ENCODE results near the gene KRT81.

KRT81 gene

DNA sequence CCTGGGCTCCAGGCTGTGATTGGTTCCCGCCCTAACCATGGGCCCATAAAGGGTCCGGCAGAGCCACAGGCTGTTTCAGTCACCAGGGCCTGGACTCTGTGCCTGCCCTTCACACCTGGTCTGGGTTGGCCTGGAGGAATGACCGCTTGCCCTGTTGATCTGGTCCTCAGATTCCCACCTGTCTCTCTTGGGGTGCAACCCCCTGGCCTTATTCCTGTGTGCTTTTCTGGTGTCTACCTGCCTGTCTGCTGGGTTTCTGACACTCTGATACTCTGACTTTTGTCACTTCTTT, 32.8 kb upstream of the KRT81 start:
- TF ChIP-seq, protein P1, sequence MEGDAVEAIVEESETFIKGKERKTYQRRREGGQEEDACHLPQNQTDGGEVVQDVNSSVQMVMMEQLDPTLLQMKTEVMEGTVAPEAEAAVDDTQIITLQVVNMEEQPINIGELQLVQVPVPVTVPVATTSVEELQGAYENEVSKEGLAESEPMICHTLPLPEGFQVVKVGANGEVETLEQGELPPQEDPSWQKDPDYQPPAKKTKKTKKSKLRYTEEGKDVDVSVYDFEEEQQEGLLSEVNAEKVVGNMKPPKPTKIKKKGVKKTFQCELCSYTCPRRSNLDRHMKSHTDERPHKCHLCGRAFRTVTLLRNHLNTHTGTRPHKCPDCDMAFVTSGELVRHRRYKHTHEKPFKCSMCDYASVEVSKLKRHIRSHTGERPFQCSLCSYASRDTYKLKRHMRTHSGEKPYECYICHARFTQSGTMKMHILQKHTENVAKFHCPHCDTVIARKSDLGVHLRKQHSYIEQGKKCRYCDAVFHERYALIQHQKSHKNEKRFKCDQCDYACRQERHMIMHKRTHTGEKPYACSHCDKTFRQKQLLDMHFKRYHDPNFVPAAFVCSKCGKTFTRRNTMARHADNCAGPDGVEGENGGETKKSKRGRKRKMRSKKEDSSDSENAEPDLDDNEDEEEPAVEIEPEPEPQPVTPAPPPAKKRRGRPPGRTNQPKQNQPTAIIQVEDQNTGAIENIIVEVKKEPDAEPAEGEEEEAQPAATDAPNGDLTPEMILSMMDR (conservative IDR thresholded peaks at IDR 0.05; ENCODE audit: low read depth): no peak
- ChIA-PET CTCF (interaction anchor here (1.0 kb wide), 1 partner anchor 45 kb away, joined by 5 read pairs; no protein-coding TSS in a partner anchor), POLR2A (ENCODE audit: low non-redundant PET) (no interaction called here)
- no peak for DNase-seq (ENCODE audit: low spot score)
- no peak overlapping the region for H3K27ac ChIP-seq

DNA sequence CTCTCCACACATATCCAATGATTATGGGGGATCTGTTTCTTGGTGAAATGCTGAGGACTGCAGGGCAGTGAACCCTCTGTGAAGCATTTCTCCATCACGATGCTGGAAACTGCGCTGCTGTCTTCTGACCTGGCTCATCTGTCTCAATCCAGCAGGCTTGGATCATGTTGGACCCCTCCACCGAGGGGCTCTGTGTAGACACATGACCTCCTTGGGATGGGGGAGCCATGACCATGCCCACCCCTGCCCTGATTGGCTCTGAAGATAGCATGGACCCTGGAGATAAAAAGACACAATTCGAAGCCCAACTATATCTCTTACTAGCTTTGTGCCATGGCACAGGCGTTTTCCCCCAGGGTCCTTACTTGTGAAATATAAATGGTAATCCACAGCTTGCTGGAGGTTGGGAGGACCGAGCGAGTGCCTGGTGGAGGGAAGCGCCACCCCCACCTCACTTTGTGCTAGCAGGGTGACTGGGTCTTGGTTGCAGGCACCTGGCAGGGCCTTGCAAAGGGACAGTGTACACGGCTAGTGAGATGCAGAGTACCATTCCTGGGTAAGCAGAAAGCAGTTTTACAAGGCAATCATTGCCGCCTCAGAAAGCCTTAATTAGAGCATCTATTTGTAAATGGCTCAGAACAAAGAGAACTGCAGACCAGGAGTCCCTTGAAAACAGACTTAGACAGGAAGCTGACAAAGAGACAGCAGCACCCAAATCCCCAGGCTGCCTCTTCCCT, 32.2 kb upstream of the KRT81 start:
- POLR2A ChIA-PET (ENCODE audit: low non-redundant PET): no interaction called here
- DNase-seq (ENCODE audit: low spot score): no peak
- TF ChIP-seq, protein P1 (conservative IDR thresholded peaks at IDR 0.05; ENCODE audit: low read depth): no peak
- CTCF ChIA-PET: no interaction called here
- H3K27ac ChIP-seq: no peak overlapping the region

DNA sequence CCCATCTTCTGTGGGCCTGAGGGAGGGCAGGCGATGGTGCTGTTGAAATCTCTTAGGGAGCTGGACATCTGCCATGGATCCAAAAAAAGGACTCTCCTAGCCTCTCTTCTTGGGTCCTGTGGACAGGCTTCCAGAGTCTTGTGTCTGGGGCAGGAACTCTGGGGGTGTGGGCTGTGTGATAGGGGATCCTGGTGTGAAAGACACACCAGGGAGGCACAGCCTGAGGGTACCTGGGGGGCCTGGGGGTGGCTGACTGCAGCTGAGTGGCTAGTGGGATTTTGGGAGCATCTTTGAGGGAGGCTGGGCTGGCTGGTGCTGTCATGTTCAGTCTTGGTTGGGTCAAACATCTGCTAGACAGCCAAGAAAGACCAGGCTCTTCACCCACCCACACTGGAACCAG, 31.7 kb upstream of the KRT81 start:
- POLR2A ChIA-PET (ENCODE audit: low non-redundant PET): no interaction called here
- CTCF ChIA-PET: interaction anchor here (0.6 kb wide), 1 partner anchor 582 kb away, joined by 3 read pairs; the partner anchor contains the start of gene KRT8
- no peak for DNase-seq (ENCODE audit: low spot score)
- TF ChIP-seq, protein P1 (conservative IDR thresholded peaks at IDR 0.05; ENCODE audit: low read depth): no peak
- H3K27ac ChIP-seq: no peak overlapping the region

DNA sequence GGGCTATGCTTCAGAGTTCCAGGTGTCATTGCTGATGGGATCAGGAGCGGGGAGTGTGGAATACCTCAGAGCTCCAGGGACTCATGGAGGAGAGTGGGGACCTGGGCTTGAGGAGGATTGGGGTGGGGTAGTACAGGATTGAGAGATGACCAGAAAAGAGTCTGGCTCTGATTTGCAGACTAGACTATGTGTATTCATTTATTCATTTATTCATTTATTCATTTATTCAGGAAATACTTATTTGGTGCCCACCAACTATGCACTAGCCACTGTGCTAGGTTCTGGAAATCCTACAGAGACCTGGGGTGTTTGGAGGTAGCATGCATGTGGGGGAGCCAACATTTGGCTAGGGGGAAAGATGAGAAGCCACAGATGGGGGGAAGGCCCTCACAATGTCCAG, 30.7 kb upstream of the KRT81 start:
- H3K27ac ChIP-seq: no peak overlapping the region
- ChIA-PET CTCF (interaction anchor here (0.6 kb wide), 1 partner anchor 9 kb away, joined by 3 read pairs; no protein-coding TSS in a partner anchor), POLR2A (ENCODE audit: low non-redundant PET) (no interaction called here)
- TF ChIP-seq, protein P1 (conservative IDR thresholded peaks at IDR 0.05; ENCODE audit: low read depth): no peak
- DNase-seq (ENCODE audit: low spot score): no peak

DNA sequence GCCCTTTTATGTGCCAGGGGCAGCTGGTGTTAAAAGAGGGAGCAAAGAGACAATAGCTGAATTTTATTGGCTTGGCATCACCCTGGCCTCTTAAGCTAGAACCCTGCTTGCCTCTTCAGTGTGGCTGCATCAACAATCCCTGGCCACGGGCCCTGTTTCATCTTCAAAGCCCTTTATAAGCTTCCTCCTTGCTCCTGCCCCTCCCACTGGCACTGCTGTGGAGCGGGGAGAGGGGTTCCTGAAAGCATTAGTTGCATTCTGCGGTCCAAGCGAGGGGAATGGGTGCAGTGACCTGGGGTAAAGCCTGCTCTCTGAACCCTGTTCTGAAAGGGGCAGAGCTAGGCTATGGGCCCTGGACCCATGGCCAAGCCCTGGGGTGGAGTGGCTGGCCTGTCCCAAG, 30.1 kb upstream of the KRT81 start:
- DNase-seq (ENCODE audit: low spot score): no peak
- H3K27ac ChIP-seq: no peak overlapping the region
- POLR2A ChIA-PET (ENCODE audit: low non-redundant PET): no interaction called here
- TF ChIP-seq, protein P1 (conservative IDR thresholded peaks at IDR 0.05; ENCODE audit: low read depth): no peak
- CTCF ChIA-PET: interaction anchor here (0.6 to 1.1 kb wide), 2 partner anchors 43 to 178 kb away, joined by 3 to 5 read pairs; no protein-coding TSS in a partner anchor

DNA sequence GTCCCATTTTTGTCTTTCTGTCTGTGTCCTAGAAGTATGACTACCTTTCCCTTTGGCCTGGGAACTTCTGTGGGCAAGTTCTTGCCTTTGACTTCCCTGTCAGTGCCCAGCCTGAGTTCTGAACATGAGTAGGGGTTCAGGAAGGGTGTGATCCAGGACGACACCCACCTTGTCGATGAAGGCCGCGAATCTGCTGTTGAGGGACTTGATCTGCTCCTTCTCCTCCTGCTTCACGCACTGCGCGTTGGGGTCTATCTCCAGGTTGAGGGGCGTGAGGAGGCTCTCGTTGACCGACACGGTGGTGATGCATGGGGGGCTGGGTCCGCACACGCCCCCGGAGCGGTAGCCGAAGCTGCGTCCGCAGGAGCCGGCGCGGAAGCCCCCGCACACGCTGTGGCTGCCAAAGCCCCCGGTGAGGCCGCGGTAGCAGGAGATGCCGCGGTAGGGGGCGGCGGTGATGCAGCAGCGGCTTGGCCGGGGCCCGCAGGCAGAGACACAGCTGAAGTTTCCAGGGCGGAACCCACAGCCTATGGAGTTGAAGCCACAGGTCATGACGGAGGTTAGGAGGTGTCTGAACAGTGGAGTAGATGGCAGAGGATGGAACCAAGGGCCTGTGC, 29.6 kb upstream of the KRT81 start, which contains the start of gene KRT83:
Gene KRT83, minus strand, starts transcription at position 615 of the 617 bp plus-strand sequence. Its CDS starts 63 bp downstream, at position 552.
- CTCF ChIA-PET: interaction anchor here (0.6 to 1.1 kb wide), 2 partner anchors 43 to 177 kb away, joined by 3 to 5 read pairs; no protein-coding TSS in a partner anchor

More for the DNA sequence above, 29.6 kb upstream of the KRT81 start, which contains the start of gene KRT83:
- no peak within 1 kb of the TSS for H3K27ac ChIP-seq
- POLR2A ChIA-PET (ENCODE audit: low non-redundant PET): no interaction called here
- TF ChIP-seq, protein P1 (conservative IDR thresholded peaks at IDR 0.05; ENCODE audit: low read depth): no peak
- no peak for DNase-seq (ENCODE audit: low spot score)
